Measurements from ENCODE around the gene PHIP. TPM values are rescaled to one million over a fixed set of nuclear protein-coding genes. Genes with fewer than 3 reads are reported as not detected.

The PHIP gene
- total and polyA plus RNA-seq, 2 experiments from 2014 or later: 48.0 to 65.4 TPM

GRCh38 chr6:79081663-79082062, 3.6 kb upstream of the PHIP start (continued):
- TF ChIP-seq ZNF462 (CRISPR knock-in tag; IDR thresholded peaks at IDR 0.05): no peak

- peak overlapping the region; percentile 88 for H3K4me3 Mint-ChIP-seq
- H3K9me3 Mint-ChIP-seq: peaks cover 3% of the 10 kb centered on the region; the same call in 1 of the 3 replicates
- H4K20me1 ChIP-seq (replicated peaks; ENCODE audit: insufficient read depth): no peaks in the 10 kb centered on the region
- peaks cover 7% of the 10 kb centered on the region for H3K27me3 Mint-ChIP-seq (ENCODE audit: insufficient read depth, low read depth, poor library complexity)
- H3K9me2 ChIP-seq (ENCODE audit: insufficient read depth): no peaks in the 10 kb centered on the region
- H3K27me3 ChIP-seq (ENCODE audit: insufficient read depth): no peaks in the 10 kb centered on the region
- H2AFZ ChIP-seq: peak overlapping the region; percentile 72; the same call in 1 of the 2 replicates
- H3K4me2 ChIP-seq: peak overlapping the region; percentile 85
- no peaks in the 10 kb centered on the region for H3F3A ChIP-seq (replicated peaks; ENCODE audit: low read depth)
- H3K4me1 Mint-ChIP-seq: peaks cover 33% of the 10 kb centered on the region
- peaks cover 22% of the 10 kb centered on the region for H3K79me2 ChIP-seq (replicated peaks; ENCODE audit: insufficient read depth)
- ATAC-seq (no peak), DNase-seq (ENCODE audit: low spot score) (peak; percentile 49)
- peak overlapping the region; percentile 72 for H3K4me3 ChIP-seq
- no peaks in the 10 kb centered on the region for H3K36me3 ChIP-seq (ENCODE audit: insufficient read depth)
- peaks cover 10% of the 10 kb centered on the region for H3K36me3 Mint-ChIP-seq (ENCODE audit: low read depth)
- peak overlapping the region; percentile 97 for H3K27ac Mint-ChIP-seq
- H3K4me1 ChIP-seq (ENCODE audit: insufficient read depth): peaks cover 24% of the 10 kb centered on the region
- H3K27ac ChIP-seq (ENCODE audit: low read depth): 0 out of 2 replicates have a peak overlapping the region, but pooled peaks have one; percentile 1
- no peak for TF ChIP-seq REST (IDR thresholded peaks at IDR 0.05; ENCODE audit: unreplicated experiment)
- TF ChIP-seq STAT1 (IDR thresholded peaks at IDR 0.05; ENCODE audit: unreplicated experiment): no peak
- TF ChIP-seq CTCF (conservative IDR thresholded peaks at IDR 0.05; ENCODE audit: low read depth in 2 of 2): no peak
- no peak for TF ChIP-seq EZH2 (IDR thresholded peaks at IDR 0.05; ENCODE audit: low read depth, unreplicated experiment)
Measured at GRCh38 chr6:79079561-79080041, 1.5 kb upstream of the PHIP start.
